HG02973 (cell line): ENCODE results near the gene TTLL4.
"Not testable (repeated sequence)": the region's sequence is repeated elsewhere in the genome, so short reads cannot be mapped to it uniquely, and the experiment has no call there.

Experiments used
- ATAC-seq: cut with Tn5 transposase; IDR thresholded peaks from one replicate; pipeline ENCODE4 v1.9.1; 2021; ENCODE audit warnings: moderate library complexity; ENCODE audit not compliant: unreplicated experiment

The TTLL4 gene

GRCh38 chr2:218745160-218745558 is 34.5 kb downstream of the TTLL4 start:
- no peak for ATAC-seq

DNA sequence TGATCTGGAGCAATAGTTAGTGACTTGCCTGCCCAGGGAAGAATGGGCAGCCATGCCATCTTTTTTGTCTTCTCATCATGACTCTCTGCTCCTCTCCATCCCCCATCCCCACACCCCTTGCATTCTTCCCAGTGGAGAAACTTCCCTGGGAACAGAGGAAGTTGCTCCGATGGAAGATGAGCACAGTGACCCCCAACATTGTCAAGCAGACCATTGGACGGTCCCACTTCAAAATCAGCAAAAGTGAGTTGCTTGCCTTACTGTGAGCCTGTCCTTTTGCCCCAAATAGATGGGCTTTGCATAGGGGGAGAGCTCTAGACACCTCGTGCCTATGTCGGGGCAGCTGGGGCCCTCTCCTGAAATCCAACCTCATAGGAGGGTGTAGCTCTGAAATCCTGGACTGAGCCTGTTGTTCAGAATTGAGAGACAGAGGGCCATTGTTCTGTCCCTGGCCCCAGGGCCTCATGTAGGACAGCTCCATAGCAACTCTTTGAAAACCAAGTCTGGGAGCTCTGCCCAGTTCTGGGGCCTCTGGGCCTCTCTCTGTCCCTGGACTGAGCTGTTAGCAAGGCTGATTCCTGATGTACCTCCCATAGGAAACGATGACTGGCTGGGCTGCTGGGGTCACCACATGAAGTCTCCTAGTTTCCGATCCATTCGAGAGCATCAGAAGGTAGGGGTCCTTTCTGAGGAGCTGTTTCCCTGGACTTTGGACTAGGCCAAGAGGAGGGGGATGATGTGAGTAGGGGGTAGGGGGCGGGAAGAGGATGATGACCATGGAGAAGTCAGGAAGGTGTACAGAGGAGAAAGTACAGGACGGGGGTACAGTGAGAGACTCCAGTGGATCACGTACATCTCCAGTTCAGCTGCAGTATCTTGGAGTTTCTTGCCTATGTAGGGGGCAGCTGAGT is 35.2 kb downstream of the TTLL4 start:
- no peak for ATAC-seq

GRCh38 chr2:218746470-218746795 is 35.8 kb downstream of the TTLL4 start:
- no peak for ATAC-seq

- ATAC-seq = no peak
These were observed 36.3 kb downstream of the TTLL4 start for GRCh38 chr2:218746960-218747359.

DNA sequence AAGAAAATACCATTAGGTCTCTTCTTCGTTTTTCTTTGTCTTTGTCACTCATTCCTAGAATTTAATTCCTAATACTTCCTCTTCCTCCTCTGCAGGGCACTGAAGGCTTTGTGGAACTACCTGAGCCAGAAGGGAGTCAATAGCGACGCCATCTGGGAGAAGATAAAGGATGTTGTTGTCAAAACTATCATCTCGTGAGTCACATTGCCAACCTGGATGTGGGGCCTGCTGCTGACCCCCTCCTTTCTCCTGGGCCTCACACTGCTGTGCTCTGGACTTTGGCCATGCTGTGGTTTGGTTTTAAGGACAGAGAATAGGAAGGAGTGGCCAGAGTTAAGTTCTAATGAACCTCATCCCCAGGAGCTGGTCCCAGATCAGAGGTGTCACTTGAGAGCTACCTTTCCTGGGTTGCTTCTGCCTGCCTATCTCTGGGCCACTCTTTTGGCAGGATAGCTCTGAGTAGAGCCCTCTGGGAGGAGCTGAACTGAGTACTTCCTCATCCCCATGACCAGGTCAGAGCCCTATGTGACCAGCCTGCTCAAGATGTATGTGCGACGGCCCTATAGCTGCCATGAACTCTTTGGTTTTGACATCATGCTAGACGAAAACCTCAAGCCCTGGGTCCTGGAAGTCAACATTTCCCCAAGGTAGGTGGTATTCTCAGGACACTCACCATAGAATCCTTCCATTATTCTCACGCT is 38.3 kb downstream of the TTLL4 start:
- no peak for ATAC-seq

GRCh38 chr2:218754201-218754600 is 43.6 kb downstream of the TTLL4 start:
- ATAC-seq = no peak

DNA sequence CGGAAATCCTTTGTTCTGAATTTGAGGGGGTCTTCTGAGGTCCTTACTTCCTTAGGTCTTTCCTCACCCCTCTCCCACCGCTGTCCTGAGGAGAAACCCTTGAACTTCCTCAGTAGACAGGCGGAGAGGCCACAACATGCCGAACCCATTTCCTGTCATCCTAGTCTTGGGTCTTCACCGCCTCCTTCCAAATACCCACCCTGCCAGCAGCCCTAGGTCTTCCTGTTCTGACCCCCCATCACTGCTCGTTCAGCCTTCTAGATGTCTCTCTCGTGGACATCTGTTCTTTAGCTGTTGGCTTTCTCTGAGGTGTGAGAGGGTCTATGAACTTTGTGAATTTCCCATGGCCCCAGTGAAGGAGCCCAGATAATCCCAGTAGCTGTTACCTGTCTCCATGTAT is 44.1 kb downstream of the TTLL4 start:
- no peak for ATAC-seq

DNA sequence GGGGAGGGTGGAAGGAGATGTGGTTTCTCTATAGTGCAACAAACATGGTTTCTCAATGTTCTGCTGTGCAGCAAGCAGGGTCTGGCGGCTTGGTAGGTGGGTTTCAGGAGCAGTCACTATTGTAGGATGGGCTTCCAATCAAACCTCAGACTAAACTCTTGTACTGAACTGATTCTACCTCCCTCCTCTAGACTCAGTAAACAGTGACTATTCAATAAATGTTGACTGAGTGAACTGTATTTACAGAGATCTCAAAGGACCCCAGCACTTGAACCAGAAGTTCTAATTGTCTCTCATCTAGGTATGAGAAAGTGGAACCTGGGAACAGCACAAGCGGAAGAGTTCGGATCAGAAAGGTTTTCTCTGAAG is 44.5 kb downstream of the TTLL4 start:
- ATAC-seq = no peak

DNA sequence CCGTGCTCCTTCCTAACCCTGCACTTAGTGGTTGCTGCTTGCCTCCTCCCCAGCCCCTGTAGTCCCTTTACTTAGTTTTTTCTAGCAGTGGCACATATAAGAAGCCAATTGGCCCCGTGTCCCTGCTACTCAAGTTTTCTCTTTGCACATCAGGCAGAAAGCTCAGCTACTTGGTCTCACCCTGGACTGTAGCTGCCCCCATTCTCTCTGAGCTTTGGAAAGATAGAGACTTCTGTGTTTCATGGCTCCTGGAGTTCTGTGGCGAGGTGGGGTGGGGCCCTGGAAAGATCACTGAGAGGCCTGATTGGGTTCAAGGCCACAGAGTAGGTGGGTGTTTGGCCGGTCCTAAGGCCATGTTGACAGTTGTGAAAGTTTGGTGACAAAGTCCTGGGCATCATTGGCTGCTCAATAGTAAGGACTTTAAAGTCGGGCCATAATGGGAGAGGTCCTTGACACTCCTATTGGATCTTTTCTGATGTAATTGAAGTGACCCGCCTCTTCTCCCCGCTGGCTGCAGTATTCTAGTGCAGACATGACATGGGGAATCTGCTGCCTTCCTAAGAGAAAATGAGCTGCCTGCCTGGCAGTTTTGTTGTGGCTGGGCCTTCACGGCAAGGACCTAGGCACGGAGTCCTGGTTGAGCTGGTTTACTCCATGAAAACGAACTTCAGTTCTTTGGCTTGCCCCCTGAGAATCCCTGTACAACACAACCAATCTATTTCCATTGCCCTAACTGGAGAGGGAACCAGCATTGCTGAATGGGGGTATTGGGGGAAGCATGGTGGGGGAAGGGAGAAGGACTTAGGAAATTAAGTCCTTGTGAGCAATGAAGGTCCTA is 45.2 kb downstream of the TTLL4 start:
- no peak for ATAC-seq

- ATAC-seq = no peak
These were observed 46.2 kb downstream of the TTLL4 start for GRCh38 chr2:218756599-218757377.

DNA sequence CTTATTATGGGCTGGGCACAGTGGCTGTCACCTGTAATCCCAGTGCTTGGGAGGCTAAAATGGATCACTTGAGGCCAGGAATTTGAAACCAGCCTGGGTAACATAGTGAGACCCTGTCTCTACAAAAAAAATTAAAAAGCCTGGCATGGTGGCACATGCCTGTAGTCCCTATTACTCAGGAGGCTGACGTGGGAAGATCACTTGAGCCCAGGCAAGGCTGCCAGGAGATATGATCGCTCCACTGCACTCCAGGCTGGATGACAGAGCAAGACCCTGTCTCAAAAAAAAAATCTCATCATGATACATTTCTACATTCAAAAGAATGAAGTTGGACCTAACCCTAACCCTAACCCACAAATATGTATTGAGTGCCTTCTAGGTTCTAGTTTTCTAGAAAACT is 51.2 kb downstream of the TTLL4 start:
- no peak for ATAC-seq

DNA sequence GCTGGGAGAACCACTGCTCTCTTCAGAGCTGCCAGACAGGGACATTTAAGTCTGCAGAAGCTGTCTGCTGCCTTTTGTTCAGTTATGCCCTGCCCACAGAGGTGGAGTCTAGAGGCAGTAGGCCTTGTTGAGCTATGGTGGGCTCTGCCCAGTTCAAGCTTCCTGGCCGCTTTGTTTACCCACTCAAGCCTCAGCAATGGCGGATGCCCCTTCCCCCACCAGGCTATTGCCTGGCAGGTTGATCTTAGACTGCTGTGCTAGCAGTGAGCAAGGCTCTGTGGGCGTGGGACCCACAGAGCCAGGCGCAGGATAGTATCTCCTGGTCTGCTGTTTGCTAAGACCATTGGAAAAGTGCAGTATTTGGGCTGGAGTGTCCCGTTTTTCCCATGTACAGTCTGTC is 62.1 kb downstream of the TTLL4 start:
- ATAC-seq = not testable (repeated sequence)

- no peak for ATAC-seq
These were observed 63.2 kb downstream of the TTLL4 start for GRCh38 chr2:218773881-218774280.

DNA sequence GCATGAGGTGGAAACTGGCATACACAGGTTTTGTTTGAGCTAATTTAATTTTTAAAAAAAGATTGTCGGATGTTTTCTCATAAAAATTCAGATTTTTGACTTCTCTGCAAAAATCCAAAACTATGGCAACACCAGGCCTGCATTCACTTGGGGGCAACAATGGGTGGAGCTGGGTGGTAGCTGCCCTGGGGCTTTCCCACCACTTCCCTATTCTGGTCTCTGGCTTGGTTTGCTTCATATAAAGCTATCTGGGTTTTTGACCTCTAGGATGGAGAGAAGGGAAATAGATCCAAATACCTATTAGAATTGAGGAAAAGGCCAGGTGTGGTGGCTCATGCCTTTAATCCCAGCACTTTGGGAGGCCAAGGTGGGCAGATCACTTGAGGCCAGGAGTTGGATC is 65.9 kb downstream of the TTLL4 start:
- no peak for ATAC-seq

- no peak for ATAC-seq
These were observed 66.8 kb downstream of the TTLL4 start for GRCh38 chr2:218777276-218777990.

GRCh38 chr2:218780046-218780445 is 69.4 kb downstream of the TTLL4 start:
- ATAC-seq = no peak

DNA sequence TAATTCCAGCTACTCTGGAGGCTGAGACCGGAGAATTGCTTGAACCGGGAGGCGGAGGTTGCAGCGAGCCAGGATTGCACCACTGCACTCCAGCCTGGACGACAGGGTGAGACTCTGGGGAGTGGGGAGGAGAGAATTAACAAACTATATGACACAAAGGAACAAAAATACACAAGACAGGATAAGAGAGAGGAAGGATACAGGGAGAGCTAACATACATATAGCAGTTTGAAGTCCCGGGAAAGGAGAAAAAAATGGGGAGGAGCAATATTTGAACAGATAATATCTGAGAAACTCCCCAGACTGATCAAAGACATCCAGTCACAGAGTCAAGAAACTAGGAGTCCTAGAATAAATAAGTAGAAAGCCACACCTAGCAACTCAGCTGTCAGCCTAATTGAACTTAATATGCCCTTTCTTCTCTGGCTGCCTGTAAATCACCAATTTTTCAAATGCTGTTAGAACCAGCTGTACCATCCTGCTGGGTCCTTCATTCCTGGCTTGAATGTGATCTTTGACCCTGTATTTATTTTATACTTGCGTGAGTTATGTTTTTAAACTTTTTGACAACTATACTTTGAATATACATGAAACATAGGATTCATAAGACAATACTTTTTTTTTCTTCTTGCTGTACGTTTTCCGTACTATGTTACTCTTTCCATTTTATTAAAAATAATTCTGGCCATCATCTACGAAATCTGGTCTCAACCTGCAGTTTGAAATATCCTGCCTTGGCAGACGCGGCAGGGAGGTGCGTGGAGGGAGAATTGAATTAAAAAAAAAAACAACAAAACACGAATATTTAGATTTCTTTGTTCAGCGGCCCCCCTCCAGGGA is 70.4 kb downstream of the TTLL4 start:
- no peak for ATAC-seq

- no peak for ATAC-seq
These were observed 71.3 kb downstream of the TTLL4 start, which contains the start of gene CYP27A1 for GRCh38 chr2:218781691-218782527. Gene CYP27A1 (plus strand): TSS chr2:218782147. CDS start chr2:218782183, 36 bp downstream.
